PC-9 (cell line): Measurements from ENCODE around the gene MOV10. TPM values are rescaled to one million over a fixed set of nuclear protein-coding genes. Genes with fewer than 3 reads are reported as not detected.
A peak's percentile ranks its signal among the peaks of the same experiment; 100 is the strongest.

ENCODE experiments used
- BruUV-seq: library from RNA; stranded (reverse); fragments of 400-500 nt; replicated peaks from 2 replicates; lab custom pipeline; 2021; lab: Mats Ljungman, UMichigan
- CTCF ChIA-PET: fragments of 300-600 bp; sonication (Branson Sonifier 250); formaldehyde crosslinking; loops from one replicate; lab custom pipeline; 2022; ENCODE audit warnings: antibody characterized with exemption; lab: Charles Lee
- POLR2A ChIA-PET: fragments of 300-600 bp; sonication (Branson Sonifier 250); formaldehyde crosslinking; loops from one replicate; lab custom pipeline; 2022; ENCODE audit warnings: antibody characterized with exemption; ENCODE audit not compliant: unreplicated experiment; lab: Charles Lee
- DNase-seq, 2 experiments: peaks; one replicate each; pipeline versions ENCODE4 v3.0.0 to v3.0.0-alpha.2; 2015 to 2022; ENCODE audit warnings: mixed read lengths in 1 of 2
- H2AFZ ChIP-seq: fragments of 200-600 bp; sonication (generic); 2 replicates; pipeline ENCODE4 v1.8.1; 2017; ENCODE audit warnings: antibody characterized with exemption
- H3F3A ChIP-seq: fragments of 200-600 bp; sonication (generic); 2 replicates; pipeline ENCODE4 v1.8.1; 2017; ENCODE audit warnings: antibody characterized with exemption, mild to moderate bottlenecking, low read depth; ENCODE audit not compliant: insufficient read depth
- H3K27ac ChIP-seq: fragments of 200-600 bp; sonication (generic); 2 replicates; pipeline ENCODE4 v1.6.1; 2016; ENCODE audit warnings: mixed run types
- H3K27me3 ChIP-seq: fragments of 200-600 bp; sonication (generic); 2 replicates; pipeline ENCODE4 v1.6.1; 2016; ENCODE audit warnings: low read depth, mixed run types; ENCODE audit not compliant: insufficient read depth
- H3K36me3 ChIP-seq: fragments of 200-600 bp; sonication (generic); 2 replicates; pipeline ENCODE4 v1.6.1; 2016; ENCODE audit warnings: low read depth, mixed run types
- H3K4me1 ChIP-seq: fragments of 200-600 bp; sonication (generic); replicated peaks from 2 replicates; pipeline ENCODE4 v1.6.1; 2016; ENCODE audit warnings: mixed run types; ENCODE audit not compliant: insufficient read depth
- H3K4me2 ChIP-seq: fragments of 200-600 bp; sonication (generic); 2 replicates; pipeline ENCODE4 v1.6.1; 2017; ENCODE audit warnings: mixed run types
- H3K4me3 ChIP-seq: fragments of 200-600 bp; sonication (generic); 2 replicates; pipeline ENCODE4 v1.6.1; 2016; ENCODE audit warnings: mixed run types
- H3K79me2 ChIP-seq: fragments of 200-600 bp; sonication (generic); 2 replicates; pipeline ENCODE4 v1.6.1; 2017; ENCODE audit warnings: low read depth, mixed run types
- H3K9me2 ChIP-seq: fragments of 200-600 bp; sonication (generic); 2 replicates; pipeline ENCODE4 v1.8.1; 2017; ENCODE audit warnings: mild to moderate bottlenecking; ENCODE audit not compliant: insufficient read depth
- H3K9me3 ChIP-seq: fragments of 200-600 bp; sonication (generic); 2 replicates; pipeline ENCODE4 v1.8.1; 2016; ENCODE audit warnings: low read depth; ENCODE audit not compliant: insufficient read depth
- H4K20me1 ChIP-seq: fragments of 200-600 bp; sonication (generic); 2 replicates; pipeline ENCODE4 v1.8.1; 2017; ENCODE audit not compliant: insufficient read depth
- EZH2 ChIP-seq: fragments of 200-600 bp; sonication (generic); IDR thresholded peaks from 2 replicates; pipeline ENCODE4 v1.8.0; 2017; ENCODE audit warnings: antibody characterized with exemption, low read depth
- intact Hi-C: fragments of 100-400 bp; cut with micrococcal nuclease; formaldehyde crosslinking; loops from one replicate; pipeline ENCODE4 v1.10.0; 2022; ENCODE audit not compliant: unreplicated experiment
- total RNA-seq: library from RNA; stranded (reverse); gene quantifications from 2 replicates; pipeline ENCODE4 v1.2.3, GENCODE V29; 2021
- TF ChIP-seq, protein P1 (sequence below): fragments of 200-600 bp; sonication (generic); conservative IDR thresholded peaks from 2 replicates; pipeline ENCODE4 v1.6.1; 2017; ENCODE audit warnings: mixed run types, antibody characterized with exemption, mild to moderate bottlenecking, moderate library complexity

Gene MOV10
- total RNA-seq, 1 experiment from 2014 or later = 73.7 TPM

- peak; percentile 84 to 96 for DNase-seq
- Histone ChIP-seq H4K20me1 (no peaks in the 10 kb centered on the region), H3K4me1 (peaks cover 68% of the 10 kb centered on the region), H3K4me2 (peak overlapping the region; percentile 64), H3K79me2 (peaks cover 32% of the 10 kb centered on the region), H3K27ac (peak overlapping the region; percentile 49), H3F3A (peaks cover 57% of the 10 kb centered on the region), H3K9me3 (no peaks in the 10 kb centered on the region), H3K4me3 (peak overlapping the region; percentile 5; the same call in 1 of the 2 replicates), H3K36me3 (peaks cover 27% of the 10 kb centered on the region), H3K27me3 (no peaks in the 10 kb centered on the region), H2AFZ (no peak overlapping the region), H3K9me2 (no peaks in the 10 kb centered on the region)
- POLR2A ChIA-PET = interaction anchor here (0.6 to 0.8 kb wide), 2 partner anchors 26 to 515 kb away, joined by 3 to 4 read pairs; partner anchors contain the start of gene MOV10
- intact Hi-C loops = loop anchor here (10.0 kb wide), 1 partner anchor 236 kb away; no protein-coding TSS in a partner anchor
- no TSS peak for BruUV-seq
- TF ChIP-seq EZH2 = no peak
- TF ChIP-seq, protein P1, sequence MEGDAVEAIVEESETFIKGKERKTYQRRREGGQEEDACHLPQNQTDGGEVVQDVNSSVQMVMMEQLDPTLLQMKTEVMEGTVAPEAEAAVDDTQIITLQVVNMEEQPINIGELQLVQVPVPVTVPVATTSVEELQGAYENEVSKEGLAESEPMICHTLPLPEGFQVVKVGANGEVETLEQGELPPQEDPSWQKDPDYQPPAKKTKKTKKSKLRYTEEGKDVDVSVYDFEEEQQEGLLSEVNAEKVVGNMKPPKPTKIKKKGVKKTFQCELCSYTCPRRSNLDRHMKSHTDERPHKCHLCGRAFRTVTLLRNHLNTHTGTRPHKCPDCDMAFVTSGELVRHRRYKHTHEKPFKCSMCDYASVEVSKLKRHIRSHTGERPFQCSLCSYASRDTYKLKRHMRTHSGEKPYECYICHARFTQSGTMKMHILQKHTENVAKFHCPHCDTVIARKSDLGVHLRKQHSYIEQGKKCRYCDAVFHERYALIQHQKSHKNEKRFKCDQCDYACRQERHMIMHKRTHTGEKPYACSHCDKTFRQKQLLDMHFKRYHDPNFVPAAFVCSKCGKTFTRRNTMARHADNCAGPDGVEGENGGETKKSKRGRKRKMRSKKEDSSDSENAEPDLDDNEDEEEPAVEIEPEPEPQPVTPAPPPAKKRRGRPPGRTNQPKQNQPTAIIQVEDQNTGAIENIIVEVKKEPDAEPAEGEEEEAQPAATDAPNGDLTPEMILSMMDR = no peak
- CTCF ChIA-PET = interaction anchor here (0.7 kb wide), 1 partner anchor 145 kb away, joined by 3 read pairs; no protein-coding TSS in a partner anchor
Observed at GRCh38 chr1:112700290-112701226, 26.1 kb downstream of the MOV10 start.

DNA sequence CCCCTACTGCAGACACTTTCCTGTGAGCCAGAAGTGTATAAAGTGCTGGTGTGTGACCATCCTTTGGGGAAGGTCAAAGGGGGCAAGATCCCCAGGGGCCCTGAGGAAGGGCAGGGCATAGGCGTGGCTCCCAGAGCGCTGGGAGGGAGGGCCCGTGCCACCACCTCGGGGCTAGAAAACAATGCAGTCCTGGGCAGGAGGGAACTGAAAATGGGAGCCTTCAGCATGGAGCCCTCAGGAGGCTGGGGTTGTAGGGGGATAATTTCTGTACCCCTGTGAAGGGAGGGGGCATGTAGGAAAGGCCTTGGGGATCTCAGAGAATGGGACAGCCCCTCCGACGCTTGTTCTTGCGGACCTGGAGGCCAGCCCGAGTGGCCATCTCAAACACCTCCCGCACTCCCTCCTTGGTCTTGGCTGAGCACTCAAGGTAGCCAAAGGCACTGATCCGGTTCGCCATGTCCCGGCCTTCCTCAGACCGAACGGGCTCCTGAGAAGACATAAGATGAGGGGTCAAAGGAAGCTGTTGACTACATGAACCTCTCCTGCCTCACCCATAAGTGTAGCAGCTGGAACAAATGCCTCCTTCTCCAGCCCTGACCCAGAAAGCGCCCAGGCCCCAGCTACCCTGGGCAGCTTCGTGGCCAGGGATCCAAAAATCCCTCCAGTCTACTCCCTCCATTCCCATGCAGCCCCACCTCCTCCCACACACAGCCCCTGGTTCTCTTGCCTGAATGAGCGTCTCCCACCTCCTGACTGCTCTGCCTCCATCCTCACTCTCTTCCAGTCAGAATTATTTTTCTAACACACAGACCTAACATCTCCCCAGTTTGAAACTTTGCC lies 27.0 kb downstream of the MOV10 start:
- Histone ChIP-seq H3F3A (peaks cover 63% of the 10 kb centered on the region), H3K9me2 (no peaks in the 10 kb centered on the region), H3K27ac (peak overlapping the region; percentile 49), H3K36me3 (peaks cover 27% of the 10 kb centered on the region), H3K27me3 (no peaks in the 10 kb centered on the region), H3K4me1 (peaks cover 73% of the 10 kb centered on the region), H3K9me3 (no peaks in the 10 kb centered on the region), H3K4me3 (no peak overlapping the region), H4K20me1 (no peaks in the 10 kb centered on the region), H3K79me2 (peaks cover 40% of the 10 kb centered on the region), H2AFZ (no peak overlapping the region), H3K4me2 (peak overlapping the region; percentile 64)
- ChIA-PET CTCF (no interaction called here), POLR2A (interaction anchor here (0.5 kb wide), 1 partner anchor 264 kb away, joined by 3 read pairs; no protein-coding TSS in a partner anchor)
- intact Hi-C loops = loop anchor here (10.0 kb wide), 1 partner anchor 237 kb away; no protein-coding TSS in a partner anchor
- no peak for DNase-seq
- BruUV-seq = TSS peak; percentile 16
- TF ChIP-seq, protein P1 = no peak
- no peak for TF ChIP-seq EZH2

DNA sequence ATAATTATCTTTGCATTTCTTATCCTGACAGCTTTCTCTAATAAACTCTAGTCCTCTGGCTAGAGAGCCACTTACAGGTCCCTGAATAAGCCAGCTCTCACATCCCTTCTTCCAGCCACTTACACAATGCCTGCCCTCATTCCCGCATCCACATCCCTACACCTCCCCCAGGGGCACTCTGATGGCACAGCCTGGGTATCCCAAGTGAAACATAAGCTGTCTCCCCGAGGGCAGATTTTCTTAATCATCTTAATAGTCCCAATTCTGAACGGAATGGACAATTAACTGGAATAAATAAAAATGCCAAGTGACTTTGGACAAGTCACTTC lies 27.6 kb downstream of the MOV10 start:
- BruUV-seq = no TSS peak
- peaks cover 44% of the 10 kb centered on the region for H3K79me2 ChIP-seq

More for the DNA sequence above, 27.6 kb downstream of the MOV10 start:
- intact Hi-C loops = loop anchor here (10.0 kb wide), 1 partner anchor 237 kb away; no protein-coding TSS in a partner anchor
- ChIA-PET POLR2A (interaction anchor here (0.5 to 0.6 kb wide), 2 partner anchors 27 to 264 kb away, joined by 3 read pairs; no protein-coding TSS in a partner anchor), CTCF (no interaction called here)
- Histone ChIP-seq H3K4me2 (peak overlapping the region; percentile 64), H3K9me3 (no peaks in the 10 kb centered on the region), H3F3A (peaks cover 59% of the 10 kb centered on the region), H2AFZ (no peak overlapping the region), H4K20me1 (no peaks in the 10 kb centered on the region), H3K9me2 (no peaks in the 10 kb centered on the region), H3K27me3 (no peaks in the 10 kb centered on the region), H3K36me3 (peaks cover 27% of the 10 kb centered on the region), H3K4me3 (no peak overlapping the region), H3K4me1 (peaks cover 73% of the 10 kb centered on the region), H3K27ac (0 out of 2 replicates have a peak overlapping the region, but pooled peaks have one; percentile 49)
- DNase-seq = no peak
- TF ChIP-seq, protein P1 = no peak
- no peak for TF ChIP-seq EZH2
